K562 (cell line): ENCODE data around the gene BCAS3. TPM values are rescaled to one million over a fixed set of nuclear protein-coding genes. Genes with fewer than 3 reads are reported as not detected.

Experiments
- ATAC-seq: fragments of 200-7000 bp; cut with Tn5 transposase; 3 replicates; pipeline ENCODE4 v1.9.1; 2020; ENCODE audit warnings: moderate library complexity
- BruUV-seq: library from RNA; stranded (reverse); fragments of 400-500 nt; replicated peaks from 2 replicates; lab custom pipeline; 2021; lab: Mats Ljungman, UMichigan
- CTCF ChIA-PET: fragments of 300-600 bp; formaldehyde crosslinking; extraction: SDS; loops from one replicate; lab custom pipeline; 2021; ENCODE audit warnings: low intra/inter-chr PET ratio; lab: Yijun Ruan, JAX
- POLR2A ChIA-PET: fragments of 300-600, 350-650 bp; sonication (Branson Sonifier 250); formaldehyde crosslinking; extraction: SDS; loops from one replicate; lab custom pipeline; 2021; ENCODE audit warnings: antibody characterized with exemption, inconsistent platforms; lab: Yijun Ruan, JAX
- DNase-seq, 4 experiments: peaks; one replicate each; pipeline versions ENCODE4 v3.0.0 to v3.0.0-alpha.2; 2011 to 2018; ENCODE audit warnings: low spot score in 3 of 4, mixed read lengths in 3 of 4; ENCODE audit errors: extremely low read depth in 1 of 4
- FAIRE-seq: peaks from 2 replicates; lab custom pipeline; 2011; peaks lifted over from hg19 to GRCh38; lab: Jason Lieb, UNC
- H2AFZ ChIP-seq: 2 replicates; pipeline ENCODE4 v1.6.0; 2011; ENCODE audit warnings: low read depth, low read length, control low read depth, inconsistent platforms
- H3K27ac ChIP-seq: fragments of 200-600 bp; 3 replicates; pipeline ENCODE4 v1.8.0; 2011; ENCODE audit warnings: low read depth, mild to moderate bottlenecking, control low read depth, inconsistent platforms, low read length, moderate library complexity, mixed read lengths; ENCODE audit errors: extremely low read depth
- H3K27me3 ChIP-seq, 2 experiments: fragments of 300-600 bp in 1 of 2; 2 replicates in 1 of 2; 3 replicates in 1 of 2; pipeline versions ENCODE4 v1.6.0 to v1.8.0; 2011; ENCODE audit warnings: inconsistent platforms in 2 of 2, low read length in 2 of 2, mild to moderate bottlenecking in 1 of 2, mixed read lengths in 1 of 2, moderate library complexity in 1 of 2; ENCODE audit not compliant: control insufficient read depth in 2 of 2, insufficient read depth in 2 of 2
- H3K36me3 ChIP-seq: fragments of 300-600 bp; 3 replicates; pipeline ENCODE4 v1.8.0; 2011; ENCODE audit warnings: mild to moderate bottlenecking, low read length, inconsistent platforms; ENCODE audit not compliant: control insufficient read depth, insufficient read depth
- H3K4me1 ChIP-seq, 2 experiments: fragments of 200-600 bp in 1 of 2; replicated peaks in 1 of 2; 2 replicates in 1 of 2; 3 replicates in 1 of 2; pipeline versions ENCODE4 v1.5.1 to v1.8.0; 2011; ENCODE audit warnings: inconsistent platforms in 2 of 2, low read length in 2 of 2, mild to moderate bottlenecking in 1 of 2, mixed read lengths in 1 of 2, moderate library complexity in 1 of 2; ENCODE audit not compliant: control insufficient read depth in 2 of 2, insufficient read depth in 2 of 2
- H3K4me2 ChIP-seq: 2 replicates; pipeline ENCODE4 v1.6.1; 2011; ENCODE audit warnings: low read length, control low read depth, inconsistent platforms, mixed read lengths; ENCODE audit not compliant: insufficient read depth
- H3K4me3 ChIP-seq: fragments of 200-600 bp; sonication (generic), shearing (Covaris generic); 2 replicates; pipeline ENCODE4 v1.5.1; 2016; ENCODE audit warnings: control low read depth, inconsistent platforms
- H3K79me2 ChIP-seq: fragments of 200-600 bp; 3 replicates; pipeline ENCODE4 v1.8.0; 2011; ENCODE audit warnings: low read length, inconsistent platforms; ENCODE audit not compliant: control insufficient read depth, insufficient read depth
- H3K9ac ChIP-seq, 2 experiments: 2 replicates each; pipeline versions ENCODE4 v1.6.0 to v1.6.1; 2011; ENCODE audit warnings: low read depth in 2 of 2, low read length in 2 of 2, control low read depth in 1 of 2, inconsistent platforms in 1 of 2, mild to moderate bottlenecking in 1 of 2, mixed read lengths in 1 of 2; ENCODE audit not compliant: insufficient read depth in 1 of 2
- H3K9me1 ChIP-seq: one replicate; pipeline ENCODE4 v1.6.0; 2011; ENCODE audit warnings: inconsistent platforms, mild to moderate bottlenecking, low read length, moderate library complexity; ENCODE audit not compliant: control insufficient read depth, insufficient read depth
- H3K9me3 ChIP-seq: replicated peaks from 2 replicates; pipeline ENCODE4 v1.5.1; 2011; ENCODE audit warnings: low read depth, low read length, inconsistent platforms; ENCODE audit not compliant: control insufficient read depth, insufficient read depth
- H4K20me1 ChIP-seq: replicated peaks from 2 replicates; pipeline ENCODE4 v1.6.1; 2011; ENCODE audit warnings: low read length, inconsistent platforms, mixed read lengths; ENCODE audit not compliant: control insufficient read depth, insufficient read depth
- CBFA2T2 ChIP-seq: fragments of 450-650 bp; conservative IDR thresholded peaks from 2 replicates; pipeline ENCODE4 v1.6.1; 2017; ENCODE audit warnings: mild to moderate bottlenecking
- MAFK ChIP-seq: IDR thresholded peaks from 2 replicates; pipeline ENCODE4 v1.6.1; 2011; ENCODE audit warnings: low read length, improper control_type of control experiment
- ZBTB11 ChIP-seq, 3 experiments: fragments of 200-800 bp in 1 of 3; fragments of 250-450 bp in 1 of 3; fragments of 450-650 bp in 1 of 3; sonication (Bioruptor Pico) in 1 of 3; sonication (Bioruptor generic) in 1 of 3; formaldehyde crosslinking in 1 of 3; IDR thresholded peaks; 2 replicates each; pipeline versions ENCODE4 v1.6.1 to v1.8.0; 2016 to 2022; ENCODE audit warnings: mild to moderate bottlenecking in 2 of 3, missing genetic modification characterization in 2 of 3, missing compliant biosample characterization in 1 of 3, moderate library complexity in 1 of 3
- WGBS: fragments of 100-300 bp; shearing (Covaris generic); methylation state at CpG from one replicate; pipeline ENCODE4 v1.1.6; 2016; ENCODE audit warnings: low coverage, mixed read lengths; ENCODE audit not compliant: insufficient coverage; ENCODE audit errors: missing lambda C conversion rate; 5-methylcytosine and 5-hydroxymethylcytosine counted together
- in situ Hi-C: fragments of 300-500 bp; cut with MboI; formaldehyde crosslinking; loops from 4 replicates; pipeline ENCODE4 v1.15.0; 2018; ENCODE audit warnings: inconsistent platforms, mixed read lengths
- intact Hi-C: fragments of 100-400 bp; cut with micrococcal nuclease; formaldehyde crosslinking; loops from 2 replicates; pipeline ENCODE4 v1.14.2; 2022
- polyA plus RNA-seq, 8 experiments: library from polyadenylated mRNA; depleted of rRNA in 4 of 8; stranded (reverse) in 5 of 8; unstranded in 3 of 8; fragments of >200 nt; fragmentation: Nextera tagmentation in 2 of 8; fragmentation: Illumina TruSeq in 1 of 8; extraction: Ambion mirVana in 2 of 8; extraction: Trizol in 1 of 8; gene quantifications; 2 replicates each; pipeline versions ENCODE4 v1.2.1 to v1.2.3, GENCODE V29; 2011 to 2014; ENCODE audit warnings: inconsistent platforms in 1 of 8, missing spikeins in 1 of 8
- total RNA-seq, 7 experiments: library from RNA; depleted of rRNA in 6 of 7; stranded (reverse); fragments of >200 nt in 6 of 7; fragmentation: Illumina TruSeq in 2 of 7; extraction: Trizol in 2 of 7; gene quantifications; 2 replicates each; pipeline versions ENCODE4 v1.2.1 to v1.2.3, GENCODE V29; 2011 to 2021; ENCODE audit warnings: low replicate concordance in 1 of 7

BCAS3 gene
- total and polyA plus RNA-seq, 9 of the 15 experiments (the other 6 are each of a cell fraction or from before 2014, with no cell fraction given), result 1.9 to 5.5 (median 3.5) TPM

- H2AFZ ChIP-seq, result no peak overlapping the region
- no TSS peak for BruUV-seq
- H3K36me3 ChIP-seq, result no peaks in the 10 kb centered on the region
- ATAC-seq (no peak), FAIRE-seq (no peak)
- no peak overlapping the region for H3K4me3 ChIP-seq
- ChIA-PET CTCF (no interaction called here), POLR2A (no interaction called here)
- 5% methylated on average over 1 of the region's 1 CpG for WGBS
- no peak overlapping the region for H3K4me2 ChIP-seq
- H4K20me1 ChIP-seq, result no peaks in the 10 kb centered on the region
- in situ Hi-C loops, result no loop called here
- H3K9ac ChIP-seq, result no peak overlapping the region
- TF ChIP-seq MAFK (no peak), ZBTB11 (CRISPR knock-in tag; IDR thresholded peaks at IDR 0.05) (peak in 1 of 3 experiments; percentile 69; a peak in 2 of 6 replicates), CBFA2T2 (no peak)
- TF ChIP-seq, all 486 proteins: peak for 1
- Histone ChIP-seq H3K9me1 (no peaks in the 10 kb centered on the region), H3K27ac (no peak overlapping the region), H3K27me3 (no peaks in the 10 kb centered on the region; a peak in 2 of 5 replicates), H3K9me3 (0 out of 2 replicates have a peak, but pooled peaks cover 1% of the 10 kb centered on the region), H3K79me2 (no peaks in the 10 kb centered on the region), H3K4me1 (no peaks in the 10 kb centered on the region)
- intact Hi-C loops, result no loop called here
- no peak for DNase-seq
Measured at GRCh38 chr17:61239953-61240352, 562.3 kb downstream of the BCAS3 start.
